CD4-positive, alpha-beta T cell (primary cell): ENCODE data around the gene MAML2. TPM values are rescaled to one million over a fixed set of nuclear protein-coding genes. Genes with fewer than 3 reads are reported as not detected.

ENCODE experiments used
- ATAC-seq: fragments of 200-7000 bp; cut with Tn5 transposase; one replicate; pipeline ENCODE4 v1.10.0; 2022; ENCODE audit warnings: mild to moderate bottlenecking; ENCODE audit not compliant: poor library complexity
- CTCF ChIA-PET: fragments of 350-600 bp; sonication (Branson Sonifier 250); formaldehyde crosslinking; loops from one replicate; lab custom pipeline; 2021; ENCODE audit warnings: antibody characterized with exemption, inconsistent platforms; lab: Charles Lee
- POLR2A ChIA-PET: fragments of 350-600 bp; sonication (Branson Sonifier 250); formaldehyde crosslinking; loops from one replicate; lab custom pipeline; 2021; ENCODE audit warnings: antibody characterized with exemption, inconsistent platforms; lab: Charles Lee
- DNase-seq, 14 experiments: peaks; one replicate each; pipeline ENCODE4 v3.0.0-alpha.2; 2013 to 2020; ENCODE audit warnings: mixed read lengths in 2 of 14
- H3K27ac ChIP-seq, 2 donors: one replicate each; pipeline versions ENCODE4 v1.5.1 to v1.7.0; 2013; ENCODE audit warnings: low read length in 2 of 2, low read depth in 1 of 2, mild to moderate bottlenecking in 1 of 2
- H3K27me3 ChIP-seq, 2 experiments: 1 replicate in 1 of 2; 2 replicates in 1 of 2; pipeline versions ENCODE4 v1.6.1 to v1.7.0; 2013; ENCODE audit warnings: low read length in 2 of 2, control low read depth in 1 of 2, mild to moderate bottlenecking in 1 of 2, moderate library complexity in 1 of 2; ENCODE audit not compliant: insufficient read depth in 2 of 2, control insufficient read depth in 1 of 2
- H3K36me3 ChIP-seq: one replicate; pipeline ENCODE4 v1.6.1; 2013; ENCODE audit warnings: low read length, control low read depth; ENCODE audit not compliant: insufficient read depth
- H3K4me1 ChIP-seq: one replicate; pipeline ENCODE4 v1.6.1; 2013; ENCODE audit warnings: low read length, control low read depth; ENCODE audit not compliant: insufficient read depth
- H3K4me3 ChIP-seq: one replicate; pipeline ENCODE4 v1.5.1; 2013; ENCODE audit warnings: mild to moderate bottlenecking, low read length, moderate library complexity
- H3K9me3 ChIP-seq, 2 experiments: 1 replicate in 1 of 2; 2 replicates in 1 of 2; pipeline versions ENCODE4 v1.6.1 to v1.7.0; 2013; ENCODE audit warnings: low read length in 2 of 2, mild to moderate bottlenecking in 2 of 2, control low read depth in 1 of 2, moderate library complexity in 1 of 2; ENCODE audit not compliant: control insufficient read depth in 1 of 2, insufficient read depth in 1 of 2
- H3K27ac Mint-ChIP-seq: one replicate; pipeline ENCODE4 v1.8.0; 2020; ENCODE audit warnings: mixed read lengths
- H3K27me3 Mint-ChIP-seq: one replicate; pipeline ENCODE4 v1.8.0; 2021; ENCODE audit warnings: mixed read lengths
- H3K36me3 Mint-ChIP-seq: one replicate; pipeline ENCODE4 v1.8.0; 2021; ENCODE audit warnings: low read depth, mixed read lengths
- H3K4me1 Mint-ChIP-seq: one replicate; pipeline ENCODE4 v1.8.0; 2021; ENCODE audit warnings: low read depth, mixed read lengths
- H3K4me3 Mint-ChIP-seq: one replicate; pipeline ENCODE4 v1.8.0; 2020; ENCODE audit warnings: mild to moderate bottlenecking, mixed read lengths
- H3K9me3 Mint-ChIP-seq: one replicate; pipeline ENCODE4 v1.8.0; 2020; ENCODE audit warnings: mixed read lengths
- CTCF ChIP-seq: fragments of 200-600 bp; IDR thresholded peaks from one replicate; pipeline ENCODE4 v1.8.0; 2022; ENCODE audit warnings: antibody characterized with exemption, mild to moderate bottlenecking
- intact Hi-C, 2 experiments: fragments of 100-400 bp; cut with DNase I in 1 of 2; cut with micrococcal nuclease in 1 of 2; formaldehyde crosslinking; loops; one replicate each; pipeline versions ENCODE4 v1.15.1 to v1.9.0; 2023 to 2025; cut with DNase I, micrococcal nuclease
- total RNA-seq, 174 experiments: library from RNA in 2 of 174; stranded (reverse) in 2 of 174; gene quantifications; one replicate each; pipeline ENCODE4 v1.2.3 and lab custom pipeline; 2021 to 2026

The MAML2 gene
- total RNA-seq, 2 experiments from 2014 or later: 58.8 to 59.8 TPM

- DNase-seq: no peak
- Mint-ChIP-seq H3K4me1 (peaks cover 91% of the 10 kb centered on the region), H3K4me3 (peak overlapping the region; percentile 40), H3K9me3 (no peaks in the 10 kb centered on the region), H3K36me3 (peaks cover 51% of the 10 kb centered on the region), H3K27me3 (no peaks in the 10 kb centered on the region), H3K27ac (peak overlapping the region; percentile 73)
- no peak overlapping the region for H3K4me3 ChIP-seq
- peaks cover 19% of the 10 kb centered on the region for H3K4me1 ChIP-seq
- ATAC-seq: no peak
- no peak overlapping the region for H3K27ac ChIP-seq
- POLR2A ChIA-PET: interaction anchor here (0.6 to 1.1 kb wide), 2 partner anchors 64 to 114 kb away, joined by 3 read pairs; no protein-coding TSS in a partner anchor
- peaks cover 3% of the 10 kb centered on the region for H3K36me3 ChIP-seq
- no peak for TF ChIP-seq CTCF
- no peaks in the 10 kb centered on the region for H3K9me3 ChIP-seq
- CTCF ChIA-PET: interaction anchor here (1.1 kb wide), 1 partner anchor 206 kb away, joined by 9 read pairs; the partner anchor contains the start of gene MAML2
- H3K27me3 ChIP-seq: no peaks in the 10 kb centered on the region
- intact Hi-C loops: loop anchor here in 1 of 2 experiments (5.0 kb wide), 1 partner anchor 59 kb away; no protein-coding TSS in a partner anchor
These were observed 206.2 kb downstream of the MAML2 start for GRCh38 chr11:96136613-96137298.

GRCh38 chr11:96134602-96135001 is 208.4 kb downstream of the MAML2 start:
- no peak overlapping the region for H3K27ac ChIP-seq
- H3K27ac Mint-ChIP-seq: peak overlapping the region; percentile 73
- intact Hi-C loops: loop anchor here in 1 of 2 experiments (5.0 kb wide), 1 partner anchor 57 kb away; no protein-coding TSS in a partner anchor

GRCh38 chr11:96132437-96132836 is 210.6 kb downstream of the MAML2 start:
- intact Hi-C loops: no loop called here
- no peak overlapping the region for H3K4me3 ChIP-seq
- Mint-ChIP-seq H3K27ac (peak overlapping the region; percentile 38), H3K4me1 (peaks cover 88% of the 10 kb centered on the region), H3K36me3 (peaks cover 68% of the 10 kb centered on the region), H3K9me3 (no peaks in the 10 kb centered on the region), H3K27me3 (no peaks in the 10 kb centered on the region), H3K4me3 (no peak overlapping the region)
- no peaks in the 10 kb centered on the region for H3K36me3 ChIP-seq
- peaks cover 4% of the 10 kb centered on the region for H3K4me1 ChIP-seq
- TF ChIP-seq CTCF: no peak
- no peak for DNase-seq
- ChIA-PET POLR2A (interaction anchor here (1.4 kb wide), 1 partner anchor 207 kb away, joined by 3 read pairs; no protein-coding TSS in a partner anchor), CTCF (no interaction called here)
- H3K27ac ChIP-seq: no peak overlapping the region
- no peak for ATAC-seq
- H3K9me3 ChIP-seq: no peaks in the 10 kb centered on the region
- H3K27me3 ChIP-seq: no peaks in the 10 kb centered on the region

More at GRCh38 chr11:96134602-96135001, 208.4 kb downstream of the MAML2 start:
- Mint-ChIP-seq H3K4me1 (peaks cover 87% of the 10 kb centered on the region), H3K36me3 (peaks cover 54% of the 10 kb centered on the region), H3K4me3 (no peak overlapping the region), H3K27me3 (no peaks in the 10 kb centered on the region), H3K9me3 (no peaks in the 10 kb centered on the region)
- TF ChIP-seq CTCF: no peak
- POLR2A ChIA-PET: interaction anchor here (0.7 to 1.3 kb wide), 5 partner anchors 27 to 344 kb away, joined by 3 to 4 read pairs (median 3); partner anchors contain the start of genes CEP57 and MAML2
- ATAC-seq (peak; percentile 63), DNase-seq (peak in 3 of 14 experiments; percentile 57 to 67 (median 64))
- Histone ChIP-seq H3K36me3 (no peaks in the 10 kb centered on the region), H3K4me1 (peaks cover 7% of the 10 kb centered on the region), H3K9me3 (no peaks in the 10 kb centered on the region), H3K27me3 (no peaks in the 10 kb centered on the region), H3K4me3 (no peak overlapping the region)
- CTCF ChIA-PET: interaction anchor here (1.2 kb wide), 1 partner anchor 207 kb away, joined by 4 read pairs; no protein-coding TSS in a partner anchor
